HL-60 (cell line): Measurements from ENCODE around the gene NXPH1.

Experiments
- CTCF ChIP-seq: IDR thresholded peaks from one replicate; pipeline ENCODE4 v1.5.1; 2011; ENCODE audit warnings: low read length, control low read depth, inconsistent platforms; ENCODE audit not compliant: insufficient read depth
- GABPA ChIP-seq: IDR thresholded peaks from 2 replicates; pipeline ENCODE4 v1.6.1; 2012; ENCODE audit warnings: low read depth
- POLR2AphosphoS5 ChIP-seq: IDR thresholded peaks from 2 replicates; pipeline ENCODE4 v1.6.1; 2012; ENCODE audit warnings: low read depth
- SPI1 ChIP-seq: IDR thresholded peaks from 2 replicates; pipeline ENCODE4 v1.6.1; 2012; ENCODE audit warnings: low read depth, mild to moderate bottlenecking, borderline replicate concordance
- TF ChIP-seq, protein P1 (sequence below): IDR thresholded peaks from 2 replicates; pipeline ENCODE4 v1.6.1; 2012; ENCODE audit warnings: low read depth; ENCODE audit not compliant: insufficient replicate concordance

- TF ChIP-seq CTCF (no peak), GABPA (no peak), POLR2AphosphoS5 (no peak), SPI1 (no peak)
- TF ChIP-seq, protein P1, sequence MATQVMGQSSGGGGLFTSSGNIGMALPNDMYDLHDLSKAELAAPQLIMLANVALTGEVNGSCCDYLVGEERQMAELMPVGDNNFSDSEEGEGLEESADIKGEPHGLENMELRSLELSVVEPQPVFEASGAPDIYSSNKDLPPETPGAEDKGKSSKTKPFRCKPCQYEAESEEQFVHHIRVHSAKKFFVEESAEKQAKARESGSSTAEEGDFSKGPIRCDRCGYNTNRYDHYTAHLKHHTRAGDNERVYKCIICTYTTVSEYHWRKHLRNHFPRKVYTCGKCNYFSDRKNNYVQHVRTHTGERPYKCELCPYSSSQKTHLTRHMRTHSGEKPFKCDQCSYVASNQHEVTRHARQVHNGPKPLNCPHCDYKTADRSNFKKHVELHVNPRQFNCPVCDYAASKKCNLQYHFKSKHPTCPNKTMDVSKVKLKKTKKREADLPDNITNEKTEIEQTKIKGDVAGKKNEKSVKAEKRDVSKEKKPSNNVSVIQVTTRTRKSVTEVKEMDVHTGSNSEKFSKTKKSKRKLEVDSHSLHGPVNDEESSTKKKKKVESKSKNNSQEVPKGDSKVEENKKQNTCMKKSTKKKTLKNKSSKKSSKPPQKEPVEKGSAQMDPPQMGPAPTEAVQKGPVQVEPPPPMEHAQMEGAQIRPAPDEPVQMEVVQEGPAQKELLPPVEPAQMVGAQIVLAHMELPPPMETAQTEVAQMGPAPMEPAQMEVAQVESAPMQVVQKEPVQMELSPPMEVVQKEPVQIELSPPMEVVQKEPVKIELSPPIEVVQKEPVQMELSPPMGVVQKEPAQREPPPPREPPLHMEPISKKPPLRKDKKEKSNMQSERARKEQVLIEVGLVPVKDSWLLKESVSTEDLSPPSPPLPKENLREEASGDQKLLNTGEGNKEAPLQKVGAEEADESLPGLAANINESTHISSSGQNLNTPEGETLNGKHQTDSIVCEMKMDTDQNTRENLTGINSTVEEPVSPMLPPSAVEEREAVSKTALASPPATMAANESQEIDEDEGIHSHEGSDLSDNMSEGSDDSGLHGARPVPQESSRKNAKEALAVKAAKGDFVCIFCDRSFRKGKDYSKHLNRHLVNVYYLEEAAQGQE: no peak
Measured at GRCh38 chr7:8762803-8763202, 329.4 kb downstream of the NXPH1 start.
